DMS114 treated with DMSO at 0.1 percent for 48 hours (cell line): ENCODE data around the gene DMD.

Experiments used
- DNase-seq: peaks from one replicate; lab custom pipeline; 2025; ENCODE audit not compliant: unreplicated experiment; lab: John Stamatoyannopoulos, UW

Gene DMD

DNA sequence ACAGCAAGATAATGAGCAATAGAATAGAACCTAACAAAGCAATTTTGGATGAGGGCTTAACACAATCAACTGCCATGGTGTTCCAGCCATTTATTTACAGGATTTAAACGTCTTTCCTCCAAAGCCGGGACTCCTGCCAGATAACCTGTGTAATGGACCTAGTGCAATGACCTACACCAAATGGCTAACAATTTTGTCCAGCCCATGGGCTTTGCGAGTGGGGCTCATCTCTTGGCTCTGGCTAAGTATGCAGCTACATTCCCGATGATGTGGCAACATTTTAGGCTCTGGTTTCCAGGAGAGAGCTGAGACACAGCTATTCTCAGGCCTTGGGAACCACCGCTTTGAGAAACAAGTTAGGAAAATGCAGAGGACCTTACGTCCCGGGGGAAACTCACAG, 1317.2 kb downstream of the DMD start:
- no peak for DNase-seq

GRCh38 chrX:31893525-31893924, 1317.8 kb downstream of the DMD start:
- no peak for DNase-seq

DNA sequence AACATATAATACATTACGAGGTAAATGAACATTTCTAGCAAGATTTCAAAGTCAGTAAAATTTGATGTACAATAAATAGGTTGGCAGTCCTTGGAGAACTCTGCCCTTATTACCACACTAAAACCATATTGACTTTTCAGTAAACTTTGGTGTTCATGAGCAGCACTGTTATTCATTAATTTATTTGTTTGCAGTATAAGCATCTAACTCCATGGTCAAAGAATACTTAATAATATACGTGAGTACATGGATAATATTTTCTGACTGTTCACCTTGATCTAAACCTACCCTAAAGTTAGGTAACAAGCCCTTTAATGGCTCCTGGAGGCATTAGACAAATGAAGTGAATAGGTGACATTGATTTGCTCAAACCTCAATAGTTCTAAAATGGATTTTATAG, 1322.3 kb downstream of the DMD start:
- DNase-seq, result no peak

DNA sequence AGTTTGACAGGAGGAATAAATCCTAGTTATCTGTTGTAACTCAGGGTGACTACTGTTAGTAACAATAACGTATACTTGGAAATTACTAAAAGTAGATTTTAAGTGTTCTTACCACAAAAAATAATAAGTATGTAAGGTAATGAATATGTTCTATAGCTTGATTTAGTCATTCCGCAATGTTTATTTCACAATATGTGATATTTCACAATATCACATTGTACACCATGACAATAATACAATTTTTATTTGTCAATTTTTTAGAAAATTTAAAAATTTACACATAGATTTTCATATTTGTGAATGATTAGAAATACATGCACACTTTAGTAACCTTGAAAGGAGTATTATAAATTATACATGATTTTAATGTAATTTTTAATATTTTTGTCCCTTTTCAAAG, 1326.8 kb downstream of the DMD start:
- no peak for DNase-seq

GRCh38 chrX:31872007-31872406, 1339.3 kb downstream of the DMD start:
- no peak for DNase-seq

GRCh38 chrX:31870267-31870666, 1341.1 kb downstream of the DMD start:
- DNase-seq, result no peak

GRCh38 chrX:31860686-31861085, 1350.7 kb downstream of the DMD start:
- no peak for DNase-seq

DNA sequence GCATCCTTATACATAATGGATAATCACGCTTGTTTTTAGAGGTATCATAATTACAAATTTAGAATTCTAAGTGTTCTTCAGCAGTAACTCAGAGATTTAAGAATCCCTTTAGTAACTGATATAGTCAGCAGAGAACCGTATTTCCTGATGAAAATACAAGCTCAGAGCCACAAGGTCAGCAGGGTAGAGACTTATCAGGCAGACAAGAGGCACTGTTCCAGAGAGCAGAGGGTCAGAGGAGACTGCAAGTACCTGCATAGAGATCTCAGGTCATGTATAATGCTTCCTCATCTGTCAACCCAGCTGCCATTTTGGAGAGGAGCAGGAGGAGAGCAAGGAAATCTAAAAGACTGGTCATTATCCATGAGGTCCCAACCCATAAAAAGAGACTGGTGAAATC, 1352.4 kb downstream of the DMD start:
- DNase-seq, result no peak

DNA sequence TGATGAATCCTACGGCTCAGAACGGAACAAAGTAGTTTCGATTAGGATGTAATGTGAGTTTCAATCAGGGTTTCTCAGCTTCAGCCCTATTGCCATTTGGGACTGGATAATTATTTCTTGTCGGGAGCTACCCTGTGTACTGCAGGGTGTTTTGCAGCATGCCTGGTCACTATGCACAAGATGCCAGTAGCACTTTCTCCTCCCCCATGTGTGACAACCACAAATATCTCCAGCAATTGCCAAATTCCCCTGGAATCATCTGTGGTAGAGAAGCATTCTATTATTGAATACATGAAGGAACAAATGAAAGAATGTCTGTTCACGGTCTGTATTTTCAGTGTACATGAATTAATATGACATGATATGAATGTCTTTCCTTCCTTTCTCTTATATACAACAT, 1356.6 kb downstream of the DMD start:
- no peak for DNase-seq

DNA sequence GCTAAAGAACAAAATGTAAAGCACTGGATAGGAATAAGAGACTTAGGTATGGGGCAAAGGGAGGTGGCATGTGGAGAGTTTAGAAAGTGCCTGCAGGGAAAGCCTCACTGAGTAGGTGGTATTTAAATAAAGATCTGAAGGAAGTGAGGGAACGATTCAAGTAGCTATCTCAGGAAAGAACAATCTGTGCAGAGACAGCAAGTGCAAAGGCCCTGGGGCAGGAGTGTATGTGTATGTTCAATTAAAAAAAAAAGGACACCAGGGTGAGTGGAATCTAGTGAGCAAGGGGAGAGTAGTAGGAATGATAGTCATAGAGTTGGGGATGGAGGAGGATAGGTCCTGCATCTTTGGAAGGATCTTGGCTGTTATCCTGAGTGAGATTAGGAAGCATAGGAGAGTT, 1359.6 kb downstream of the DMD start:
- DNase-seq, result no peak

- DNase-seq, result no peak
Measured at GRCh38 chrX:31847773-31848172, 1363.6 kb downstream of the DMD start.

GRCh38 chrX:31845003-31845402, 1366.3 kb downstream of the DMD start:
- DNase-seq, result no peak

DNA sequence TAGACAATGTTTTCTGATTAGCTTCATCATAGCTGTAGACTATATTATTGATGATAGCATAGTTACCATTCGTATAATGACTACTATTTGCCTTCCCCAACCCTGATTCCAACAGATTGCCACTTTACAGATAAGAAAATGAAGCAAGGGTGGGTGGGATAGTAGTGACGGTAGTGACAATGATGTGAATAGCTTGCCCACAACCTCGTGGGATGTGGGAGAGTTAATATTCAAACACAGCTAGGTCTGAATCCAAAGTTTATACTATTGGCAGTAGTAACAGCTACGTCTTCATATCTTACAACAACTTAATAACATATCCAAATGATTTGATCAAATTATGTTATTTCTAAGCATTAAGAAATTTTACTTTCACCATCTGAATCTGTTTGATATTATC, 1372.7 kb downstream of the DMD start:
- no peak for DNase-seq

DNA sequence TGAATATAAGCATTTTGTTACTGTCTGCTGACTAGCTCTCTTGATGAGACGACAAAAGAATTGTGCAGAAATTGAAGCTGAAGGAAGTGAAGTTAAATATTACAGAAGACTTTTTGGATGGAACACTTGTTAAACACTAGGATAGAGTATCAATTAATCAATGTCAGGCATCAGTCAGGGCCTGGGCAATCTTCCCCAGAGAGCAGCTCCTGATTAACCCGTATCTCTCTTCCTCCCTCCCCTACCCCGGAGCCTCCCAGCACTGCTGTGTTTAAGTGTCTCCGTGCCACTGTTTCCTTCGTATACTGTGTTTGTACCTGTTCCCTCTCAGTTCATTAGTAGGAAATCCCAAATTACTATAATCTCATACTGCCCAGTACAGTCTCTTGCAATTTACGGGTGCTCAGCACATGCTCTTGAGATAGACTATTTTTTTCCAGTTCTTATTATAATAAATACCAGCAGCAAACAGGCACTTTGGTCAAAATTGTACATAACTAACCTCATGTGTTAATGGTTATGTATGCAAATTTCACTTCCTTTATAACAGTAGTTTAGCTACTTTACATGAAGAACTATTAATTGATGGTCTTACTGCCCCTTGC, 1373.8 kb downstream of the DMD start:
- DNase-seq, result no peak

- DNase-seq, result no peak
Measured at GRCh38 chrX:31836479-31836878, 1374.9 kb downstream of the DMD start.

DNA sequence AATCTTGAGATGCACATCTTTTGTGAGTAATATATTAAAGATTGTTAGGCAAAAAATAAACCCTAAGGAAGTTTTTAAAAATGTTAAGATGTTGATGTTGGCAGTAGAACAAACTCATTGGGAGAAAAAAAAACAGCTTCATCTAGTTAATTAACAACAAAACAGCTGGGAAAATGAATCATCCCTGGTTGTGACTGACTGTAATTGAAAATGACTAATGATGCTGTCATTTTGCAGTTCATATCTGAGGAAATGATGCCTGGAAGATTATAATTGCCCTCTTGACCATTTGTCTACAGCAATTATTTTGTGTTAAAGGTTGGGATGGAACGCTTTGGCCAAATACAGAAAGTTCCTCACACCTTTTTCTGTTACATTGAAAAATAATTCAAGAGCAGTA, 1379.1 kb downstream of the DMD start:
- no peak for DNase-seq

- DNase-seq, result no peak
Measured at GRCh38 chrX:31820430-31821210, 1390.7 kb downstream of the DMD start.

GRCh38 chrX:31819455-31819854, 1391.9 kb downstream of the DMD start:
- DNase-seq, result no peak

GRCh38 chrX:31811106-31811505, 1400.2 kb downstream of the DMD start:
- no peak for DNase-seq

- DNase-seq, result no peak
Measured at GRCh38 chrX:31808357-31808756, 1403.0 kb downstream of the DMD start.

DNA sequence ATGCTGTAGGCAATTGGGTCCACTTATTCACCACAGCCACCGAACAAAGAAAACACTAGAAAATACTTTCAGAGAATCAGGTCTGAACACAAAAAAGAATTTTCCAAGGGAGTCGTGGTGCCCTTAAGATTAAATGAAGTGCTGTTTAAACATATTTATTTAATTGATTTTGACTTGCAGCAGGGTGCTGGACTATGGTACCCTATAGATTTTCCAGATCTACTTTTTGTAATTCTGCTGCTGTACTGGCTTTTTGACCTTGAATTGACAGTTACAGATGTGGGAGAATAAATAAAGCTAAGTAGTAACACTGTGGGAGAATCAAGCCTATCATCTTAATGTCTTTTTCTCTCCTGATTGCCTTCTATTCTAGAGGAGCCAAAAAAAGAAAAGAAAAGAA, 1404.2 kb downstream of the DMD start:
- no peak for DNase-seq

GRCh38 chrX:31805781-31806180, 1405.6 kb downstream of the DMD start:
- DNase-seq, result no peak

DNA sequence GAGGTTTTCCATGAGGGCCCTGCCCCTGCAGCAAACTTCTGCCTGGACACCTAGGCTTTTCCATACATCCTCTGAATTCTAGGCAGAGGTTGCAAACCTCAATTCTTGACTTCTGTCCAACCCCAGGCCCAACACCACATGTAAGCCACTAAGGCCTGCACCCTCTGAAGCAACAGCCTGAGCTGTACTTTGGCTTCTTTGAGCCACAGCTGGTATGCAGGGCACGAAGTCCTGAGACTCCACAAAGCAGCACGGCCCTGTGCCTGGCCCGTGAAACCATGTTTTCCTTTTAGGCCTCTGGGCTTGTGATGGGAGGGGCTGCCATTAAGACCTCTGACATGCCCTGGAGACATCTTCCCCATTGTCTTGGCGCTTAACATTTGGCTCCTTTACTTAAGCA, 1411.1 kb downstream of the DMD start:
- DNase-seq, result no peak
